NCI-H2196 treated with DMSO at 0.1 percent for 48 hours (cell line): ENCODE data around the gene NPL.

Experiments
- DNase-seq: peaks from one replicate; lab custom pipeline; 2025; ENCODE audit not compliant: unreplicated experiment; lab: John Stamatoyannopoulos, UW

The NPL gene

GRCh38 chr1:182861994-182862393 lies 72.4 kb downstream of the NPL start:
- DNase-seq: no peak

GRCh38 chr1:182862827-182863226 lies 73.3 kb downstream of the NPL start:
- DNase-seq: no peak

- DNase-seq: no peak
These were observed 74.4 kb downstream of the NPL start for GRCh38 chr1:182863940-182864339.

GRCh38 chr1:182867861-182868260 lies 78.3 kb downstream of the NPL start:
- DNase-seq: no peak

- no peak for DNase-seq
These were observed 79.7 kb downstream of the NPL start for GRCh38 chr1:182869241-182869666.

- DNase-seq: no peak
These were observed 83.3 kb downstream of the NPL start for GRCh38 chr1:182872881-182873280.

GRCh38 chr1:182875889-182876288 lies 86.3 kb downstream of the NPL start:
- DNase-seq: no peak

- DNase-seq: no peak
These were observed 87.8 kb downstream of the NPL start for GRCh38 chr1:182877331-182877730.

GRCh38 chr1:182877842-182878241 lies 88.3 kb downstream of the NPL start:
- no peak for DNase-seq
